HG02642 (cell line): ENCODE data around the gene GEMIN2.
A peak's percentile ranks its signal among the peaks of the same experiment; 100 is the strongest.
"Not testable (repeated sequence)": the region's sequence is repeated elsewhere in the genome, so short reads cannot be mapped to it uniquely, and the experiment has no call there.

Experiments
- ATAC-seq: cut with Tn5 transposase; IDR thresholded peaks from one replicate; pipeline ENCODE4 v1.9.1; 2021; ENCODE audit warnings: mild to moderate bottlenecking; ENCODE audit not compliant: unreplicated experiment, poor library complexity

Gene GEMIN2

GRCh38 chr14:39175445-39176262 is 61.5 kb downstream of the GEMIN2 start:
- ATAC-seq: peak; percentile 12

GRCh38 chr14:39176263-39177167 is 62.4 kb downstream of the GEMIN2 start:
- no peak for ATAC-seq

GRCh38 chr14:39177168-39177545 is 63.0 kb downstream of the GEMIN2 start:
- ATAC-seq: no peak

GRCh38 chr14:39179042-39179441 is 64.9 kb downstream of the GEMIN2 start:
- ATAC-seq: no peak

- no peak for ATAC-seq
Measured at GRCh38 chr14:39180553-39180952, 66.4 kb downstream of the GEMIN2 start.

GRCh38 chr14:39181026-39181692 is 67.0 kb downstream of the GEMIN2 start:
- no peak for ATAC-seq

GRCh38 chr14:39181693-39182047 is 67.5 kb downstream of the GEMIN2 start:
- no peak for ATAC-seq

- ATAC-seq: no peak
Measured at GRCh38 chr14:39182770-39183684, 68.9 kb downstream of the GEMIN2 start.

- not testable (repeated sequence) for ATAC-seq
Measured at GRCh38 chr14:39183685-39184003, 69.5 kb downstream of the GEMIN2 start.

GRCh38 chr14:39184628-39185255 is 70.6 kb downstream of the GEMIN2 start:
- ATAC-seq: no peak

GRCh38 chr14:39185256-39186049 is 71.3 kb downstream of the GEMIN2 start:
- ATAC-seq: no peak
